ENCODE measurements around the gene DPP6. TPM values are rescaled to one million over a fixed set of nuclear protein-coding genes. Genes with fewer than 3 reads are reported as not detected.

DPP6 gene
- total RNA-seq, 1 experiment from 2014 or later, result not detected

DNA sequence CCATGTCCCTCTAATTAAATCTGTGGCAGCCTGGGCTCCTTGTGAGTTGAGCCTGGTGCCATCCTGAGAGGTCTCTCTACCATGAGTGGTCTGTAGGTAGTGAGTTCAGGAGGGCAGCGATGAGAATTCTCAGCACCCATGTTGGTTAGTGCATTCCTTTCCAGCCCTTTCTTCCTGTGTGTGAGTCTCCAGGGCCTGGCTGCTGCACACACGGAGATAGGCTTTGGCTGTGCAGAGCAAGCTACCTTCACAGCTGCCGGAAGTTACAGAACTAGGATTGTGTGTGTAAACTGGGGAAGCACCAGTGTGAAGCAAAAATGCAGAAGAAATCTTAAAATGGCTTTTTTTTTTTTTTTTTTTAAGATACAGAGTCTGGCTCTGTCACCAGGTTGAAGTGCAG, 592.2 kb downstream of the DPP6 start:
- TF ChIP-seq, protein P1, sequence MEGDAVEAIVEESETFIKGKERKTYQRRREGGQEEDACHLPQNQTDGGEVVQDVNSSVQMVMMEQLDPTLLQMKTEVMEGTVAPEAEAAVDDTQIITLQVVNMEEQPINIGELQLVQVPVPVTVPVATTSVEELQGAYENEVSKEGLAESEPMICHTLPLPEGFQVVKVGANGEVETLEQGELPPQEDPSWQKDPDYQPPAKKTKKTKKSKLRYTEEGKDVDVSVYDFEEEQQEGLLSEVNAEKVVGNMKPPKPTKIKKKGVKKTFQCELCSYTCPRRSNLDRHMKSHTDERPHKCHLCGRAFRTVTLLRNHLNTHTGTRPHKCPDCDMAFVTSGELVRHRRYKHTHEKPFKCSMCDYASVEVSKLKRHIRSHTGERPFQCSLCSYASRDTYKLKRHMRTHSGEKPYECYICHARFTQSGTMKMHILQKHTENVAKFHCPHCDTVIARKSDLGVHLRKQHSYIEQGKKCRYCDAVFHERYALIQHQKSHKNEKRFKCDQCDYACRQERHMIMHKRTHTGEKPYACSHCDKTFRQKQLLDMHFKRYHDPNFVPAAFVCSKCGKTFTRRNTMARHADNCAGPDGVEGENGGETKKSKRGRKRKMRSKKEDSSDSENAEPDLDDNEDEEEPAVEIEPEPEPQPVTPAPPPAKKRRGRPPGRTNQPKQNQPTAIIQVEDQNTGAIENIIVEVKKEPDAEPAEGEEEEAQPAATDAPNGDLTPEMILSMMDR (conservative IDR thresholded peaks at IDR 0.05), result no peak
- TF ChIP-seq EZH2 (IDR thresholded peaks at IDR 0.05; ENCODE audit: low read depth), result no peak
- ChIA-PET CTCF (no interaction called here), POLR2A (ENCODE audit: unreplicated experiment) (no interaction called here)
- no TSS peak for BruUV-seq (replicated peaks)
- Histone ChIP-seq H3K4me3 (no peak overlapping the region), H3K9me3 (ENCODE audit: insufficient read depth, low read depth) (no peaks in the 10 kb centered on the region), H3K27ac (no peak overlapping the region), H3K9me2 (ENCODE audit: insufficient read depth) (no peaks in the 10 kb centered on the region), H4K20me1 (ENCODE audit: insufficient read depth) (no peaks in the 10 kb centered on the region), H3K4me1 (replicated peaks; ENCODE audit: insufficient read depth) (no peaks in the 10 kb centered on the region), H3K36me3 (ENCODE audit: low read depth) (no peaks in the 10 kb centered on the region), H3F3A (ENCODE audit: insufficient read depth, low read depth) (no peaks in the 10 kb centered on the region), H2AFZ (no peak overlapping the region), H3K4me2 (no peak overlapping the region), H3K27me3 (ENCODE audit: insufficient read depth, low read depth) (peaks cover 64% of the 10 kb centered on the region), H3K79me2 (ENCODE audit: low read depth) (no peaks in the 10 kb centered on the region)
- intact Hi-C loops (cut with micrococcal nuclease; ENCODE audit: unreplicated experiment), result no loop called here
- DNase-seq, result no peak

DNA sequence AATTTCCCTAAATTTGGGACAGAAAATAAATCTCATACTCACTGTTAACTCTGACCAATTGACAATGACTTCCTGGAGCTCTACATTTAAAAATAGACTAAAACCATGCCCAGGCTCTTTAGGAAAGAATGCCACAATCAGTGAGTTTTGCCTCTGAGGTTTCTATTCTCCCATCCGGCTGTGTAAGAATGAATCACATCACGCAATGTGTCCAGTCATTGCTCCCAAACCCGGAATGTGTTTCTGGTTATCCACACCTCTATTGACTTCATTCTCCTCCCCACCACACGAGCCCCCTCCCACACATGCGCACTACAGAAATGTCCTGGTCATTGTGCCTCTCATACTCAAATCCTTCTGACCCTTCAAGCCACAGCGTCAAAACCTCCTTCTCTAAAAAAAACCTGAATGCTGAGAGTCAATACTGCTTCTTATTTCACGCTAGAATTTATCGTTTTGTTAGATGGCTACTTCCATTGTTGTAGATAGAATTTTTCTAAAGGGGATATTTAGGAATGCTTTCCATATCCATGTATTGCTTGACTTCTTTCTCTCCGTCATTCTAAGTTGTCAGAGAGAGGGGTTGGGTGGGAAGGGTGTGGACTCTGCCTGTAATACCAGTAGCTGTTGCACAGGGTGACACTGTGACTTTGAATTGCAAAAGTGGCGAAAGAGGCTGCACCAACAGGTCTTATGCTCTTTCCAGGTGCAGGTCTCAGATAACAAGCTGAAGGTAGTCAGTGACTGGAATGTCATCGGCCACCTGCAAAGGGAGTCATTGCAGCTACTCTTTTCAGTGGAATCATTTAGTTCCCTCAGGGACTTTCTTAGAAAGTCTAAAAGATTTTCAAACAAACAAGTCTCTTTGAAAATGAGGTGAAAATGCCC, 594.2 kb downstream of the DPP6 start:
- Histone ChIP-seq H3K9me3 (ENCODE audit: insufficient read depth, low read depth) (no peaks in the 10 kb centered on the region), H3K27me3 (ENCODE audit: insufficient read depth, low read depth) (peaks cover 72% of the 10 kb centered on the region), H3K4me2 (no peak overlapping the region), H3K9me2 (ENCODE audit: insufficient read depth) (no peaks in the 10 kb centered on the region), H3K36me3 (ENCODE audit: low read depth) (no peaks in the 10 kb centered on the region), H3K79me2 (ENCODE audit: low read depth) (no peaks in the 10 kb centered on the region), H3F3A (ENCODE audit: insufficient read depth, low read depth) (no peaks in the 10 kb centered on the region), H3K4me1 (replicated peaks; ENCODE audit: insufficient read depth) (no peaks in the 10 kb centered on the region), H2AFZ (no peak overlapping the region), H3K4me3 (no peak overlapping the region), H3K27ac (no peak overlapping the region), H4K20me1 (ENCODE audit: insufficient read depth) (peaks cover 3% of the 10 kb centered on the region; the same call in 1 of the 2 replicates)
- BruUV-seq (replicated peaks), result no TSS peak
- TF ChIP-seq, protein P1 (conservative IDR thresholded peaks at IDR 0.05), result no peak
- TF ChIP-seq EZH2 (IDR thresholded peaks at IDR 0.05; ENCODE audit: low read depth), result no peak
- POLR2A ChIA-PET (ENCODE audit: unreplicated experiment), result no interaction called here
- intact Hi-C loops (cut with micrococcal nuclease; ENCODE audit: unreplicated experiment), result no loop called here
- no peak for DNase-seq
- CTCF ChIA-PET, result no interaction called here

DNA sequence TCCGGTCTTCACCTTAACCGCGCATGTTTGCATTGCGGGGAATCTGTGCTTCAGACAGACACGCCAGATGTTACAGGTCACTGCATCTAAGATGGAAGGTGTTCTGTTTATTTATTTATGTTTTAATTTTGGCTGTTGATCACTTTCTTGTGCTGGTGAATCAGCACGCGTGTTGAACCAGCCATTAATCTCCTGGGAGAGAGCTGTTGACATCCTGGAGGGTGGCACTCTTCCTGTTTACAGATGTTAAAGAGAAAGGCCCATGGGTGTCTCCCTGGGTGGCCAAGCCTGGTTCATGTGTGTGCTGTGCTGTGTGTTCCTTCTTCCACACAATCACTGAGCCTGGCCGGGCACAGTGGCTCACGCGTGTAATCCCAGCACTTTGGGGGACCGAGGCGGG, 595.4 kb downstream of the DPP6 start:
- peaks cover 3% of the 10 kb centered on the region; the same call in 1 of the 2 replicates for H4K20me1 ChIP-seq (ENCODE audit: insufficient read depth)
- H3K4me2 ChIP-seq, result no peak overlapping the region
- DNase-seq, result no peak
- TF ChIP-seq EZH2 (IDR thresholded peaks at IDR 0.05; ENCODE audit: low read depth), result no peak
- TF ChIP-seq, protein P1 (conservative IDR thresholded peaks at IDR 0.05), result no peak
- H3K79me2 ChIP-seq (ENCODE audit: low read depth), result no peaks in the 10 kb centered on the region
- no peak overlapping the region for H3K27ac ChIP-seq
- CTCF ChIA-PET, result no interaction called here
- POLR2A ChIA-PET (ENCODE audit: unreplicated experiment), result no interaction called here
- peaks cover 79% of the 10 kb centered on the region for H3K27me3 ChIP-seq (ENCODE audit: insufficient read depth, low read depth)
- H3F3A ChIP-seq (ENCODE audit: insufficient read depth, low read depth), result no peaks in the 10 kb centered on the region
- no TSS peak for BruUV-seq (replicated peaks)
- no peaks in the 10 kb centered on the region for H3K36me3 ChIP-seq (ENCODE audit: low read depth)
- intact Hi-C loops (cut with micrococcal nuclease; ENCODE audit: unreplicated experiment), result no loop called here
- H3K9me2 ChIP-seq (ENCODE audit: insufficient read depth), result no peaks in the 10 kb centered on the region
- H2AFZ ChIP-seq, result no peak overlapping the region
- H3K4me1 ChIP-seq (replicated peaks; ENCODE audit: insufficient read depth), result no peaks in the 10 kb centered on the region
- H3K9me3 ChIP-seq (ENCODE audit: insufficient read depth, low read depth), result no peaks in the 10 kb centered on the region
- H3K4me3 ChIP-seq, result no peak overlapping the region
